Measurements from ENCODE around the gene MRGPRD.

The MRGPRD gene, protein sequence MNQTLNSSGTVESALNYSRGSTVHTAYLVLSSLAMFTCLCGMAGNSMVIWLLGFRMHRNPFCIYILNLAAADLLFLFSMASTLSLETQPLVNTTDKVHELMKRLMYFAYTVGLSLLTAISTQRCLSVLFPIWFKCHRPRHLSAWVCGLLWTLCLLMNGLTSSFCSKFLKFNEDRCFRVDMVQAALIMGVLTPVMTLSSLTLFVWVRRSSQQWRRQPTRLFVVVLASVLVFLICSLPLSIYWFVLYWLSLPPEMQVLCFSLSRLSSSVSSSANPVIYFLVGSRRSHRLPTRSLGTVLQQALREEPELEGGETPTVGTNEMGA

DNA sequence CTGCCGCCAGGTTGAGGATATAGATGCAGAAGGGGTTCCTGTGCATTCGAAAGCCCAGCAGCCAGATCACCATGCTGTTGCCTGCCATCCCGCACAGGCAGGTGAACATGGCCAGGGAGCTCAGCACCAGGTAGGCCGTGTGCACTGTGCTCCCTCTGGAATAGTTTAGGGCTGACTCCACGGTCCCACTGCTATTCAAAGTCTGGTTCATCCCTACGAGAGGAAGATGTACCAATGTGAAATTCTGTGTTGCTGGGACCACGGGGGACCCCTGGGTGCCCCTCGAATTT lies at the start of gene MRGPRD:
TSS of gene MRGPRD (minus strand) at position 211 of the 290 bp plus-strand sequence. CDS start at position 211, 0 bp downstream.
- DNase-seq: no peak

DNA sequence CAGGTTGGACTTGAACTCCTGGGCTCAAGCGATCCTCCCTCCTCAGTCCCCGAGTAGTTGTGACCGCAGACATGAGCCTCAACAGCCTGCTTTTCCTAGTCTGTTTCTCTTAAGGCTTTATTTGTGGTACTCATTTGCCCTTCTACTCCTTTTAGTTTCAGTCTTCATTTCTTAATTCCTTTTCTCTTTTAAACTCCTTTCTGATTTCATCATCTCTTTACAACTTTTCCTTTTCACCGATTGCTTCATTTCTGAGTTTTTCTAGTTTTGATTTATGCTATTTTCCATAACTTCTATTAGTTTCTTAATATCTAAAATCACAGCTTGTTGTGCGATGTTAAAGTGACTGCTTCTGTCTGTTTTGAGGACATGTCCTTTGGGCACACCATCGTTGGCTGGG lies 49.5 kb upstream of the MRGPRD start:
- DNase-seq: no peak

DNA sequence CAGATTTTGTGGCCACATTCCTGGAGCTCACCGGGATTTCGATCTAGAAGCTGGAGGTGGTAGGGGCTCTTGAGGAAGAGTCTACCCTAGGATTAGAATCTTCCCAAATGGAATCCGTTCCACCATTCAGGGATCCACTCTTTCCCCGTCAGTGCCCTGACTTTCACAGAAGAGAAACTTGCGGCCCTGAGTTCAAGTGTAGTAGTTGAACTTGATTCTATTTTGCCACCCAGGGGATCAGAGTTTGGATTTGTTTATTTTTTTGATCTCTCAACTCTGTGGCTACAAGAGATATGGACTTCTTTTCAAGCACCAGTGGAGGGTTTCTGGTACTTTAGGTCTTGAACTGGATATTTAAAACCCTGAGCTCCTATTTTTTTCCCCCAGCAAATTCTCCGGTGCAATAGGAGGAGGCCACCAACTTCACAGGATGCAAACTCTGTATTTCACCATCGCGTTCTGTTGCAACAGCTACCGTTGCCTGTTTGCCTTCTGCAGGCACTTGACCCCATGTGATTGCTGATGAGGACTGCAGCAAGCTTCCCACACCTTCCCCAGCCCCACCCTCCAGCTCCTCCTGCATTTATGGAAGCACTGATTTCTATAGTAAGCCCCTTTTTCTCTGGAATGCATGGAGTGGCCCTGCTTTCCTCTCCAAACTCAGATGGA lies 47.1 kb upstream of the MRGPRD start:
- no peak for DNase-seq

DNA sequence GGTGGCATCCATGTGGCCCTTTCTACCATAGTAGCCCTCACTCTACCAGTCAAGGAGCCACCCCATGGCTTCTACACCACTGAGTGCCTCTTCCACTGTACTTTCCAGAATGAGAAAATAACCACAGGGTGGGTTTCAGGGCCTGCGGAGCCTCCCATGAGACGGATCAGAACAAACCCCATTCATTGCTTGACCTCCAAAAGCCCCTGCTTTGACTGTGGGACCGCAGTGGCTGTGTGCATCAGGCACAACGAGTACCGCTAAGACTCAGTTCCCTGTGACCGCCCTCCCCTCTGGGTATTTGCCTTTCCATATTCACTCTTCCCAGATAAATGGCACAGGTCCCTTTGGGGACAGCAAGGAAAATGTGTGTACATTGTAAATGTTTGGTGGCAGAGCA lies 43.7 kb upstream of the MRGPRD start:
- no peak for DNase-seq

DNA sequence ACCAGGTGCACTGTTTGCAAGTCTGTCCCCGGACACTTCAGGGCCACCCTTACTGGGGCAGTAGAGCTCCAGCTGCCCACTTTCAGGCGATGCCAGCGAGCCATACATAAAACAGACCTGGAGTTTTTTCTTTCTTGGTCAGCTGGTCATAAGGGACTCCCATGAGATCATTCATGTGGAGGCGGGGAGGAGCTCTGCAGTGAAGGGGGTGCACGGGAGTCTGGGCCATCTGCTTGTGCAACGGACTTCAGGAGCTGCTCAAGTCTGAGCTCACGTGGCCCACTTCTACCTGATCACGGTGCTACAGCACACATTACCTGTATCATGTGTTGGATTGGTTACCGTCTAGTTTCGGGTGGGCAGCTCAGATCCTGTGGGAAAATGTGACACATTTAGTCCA lies 41.5 kb upstream of the MRGPRD start:
- DNase-seq: no peak

DNA sequence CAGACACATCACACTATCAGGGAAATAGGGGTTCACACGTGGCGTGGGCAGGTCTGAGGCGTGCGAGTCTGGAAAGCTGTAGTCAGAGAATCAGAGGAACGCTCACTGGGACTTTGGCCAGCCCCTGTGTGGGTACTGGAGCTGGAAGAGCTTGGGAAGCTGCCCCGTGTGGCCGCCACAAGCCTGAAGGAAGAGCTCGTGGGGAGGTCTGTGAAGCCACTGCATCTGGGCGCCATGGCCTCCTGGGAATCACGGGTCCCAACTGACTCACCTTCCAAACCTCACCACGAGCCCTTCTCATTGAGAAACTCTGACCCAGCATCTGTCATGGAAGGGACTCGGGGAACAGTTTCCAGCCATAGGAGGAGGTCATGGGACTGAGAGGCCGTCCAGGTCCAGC lies 38.1 kb upstream of the MRGPRD start:
- no peak for DNase-seq

DNA sequence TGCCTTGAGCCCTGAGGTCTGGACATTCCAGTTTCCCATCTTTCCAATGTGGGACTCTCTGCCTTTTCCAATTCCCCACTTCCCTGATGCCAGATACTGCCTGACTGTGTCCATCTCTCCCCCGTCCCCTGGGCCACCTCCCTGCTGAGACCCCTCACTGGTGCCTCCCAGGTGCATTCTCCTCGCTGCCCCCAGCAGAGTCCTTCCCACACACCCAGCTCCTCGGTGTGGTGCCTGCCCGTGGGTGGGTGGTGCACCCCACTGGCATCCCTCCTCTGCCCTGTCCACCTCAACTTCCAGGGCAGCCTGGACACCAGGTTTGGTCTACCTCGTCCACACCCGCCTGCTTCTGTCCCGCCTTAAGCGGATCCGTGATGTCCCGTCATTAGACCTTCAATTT lies 37.2 kb upstream of the MRGPRD start:
- no peak for DNase-seq

DNA sequence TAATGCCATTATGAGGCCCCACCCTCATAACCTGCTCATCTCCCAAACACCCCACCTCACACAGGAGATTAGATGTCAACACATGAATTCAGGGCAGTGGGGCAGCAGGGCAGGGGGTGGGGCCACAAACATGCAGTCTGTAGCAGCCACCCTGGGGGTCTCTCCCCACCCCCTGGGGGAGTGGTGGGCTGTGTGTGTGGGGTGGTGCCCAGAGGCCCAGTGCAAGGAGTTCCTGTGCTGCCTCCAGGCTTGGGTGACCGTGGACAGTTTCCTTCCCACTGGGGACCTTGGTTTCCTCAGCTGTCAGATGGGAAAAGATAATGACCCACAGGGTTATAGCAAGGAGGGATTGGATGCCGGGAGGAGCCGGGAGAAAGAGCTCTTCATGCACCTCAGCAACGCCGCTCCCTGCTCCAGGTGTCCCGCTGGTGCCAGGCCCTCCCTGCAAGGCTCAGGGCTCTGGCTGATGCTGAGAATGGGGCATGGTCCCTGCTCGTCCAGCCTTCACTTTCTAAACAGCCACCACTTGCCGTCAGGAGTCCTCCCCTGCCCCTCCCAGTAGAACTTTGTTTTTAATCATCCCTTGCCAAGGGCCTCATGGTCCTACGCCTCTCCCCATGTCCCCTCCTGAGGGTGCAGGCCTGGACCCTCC lies 34.2 kb upstream of the MRGPRD start:
- DNase-seq: no peak

DNA sequence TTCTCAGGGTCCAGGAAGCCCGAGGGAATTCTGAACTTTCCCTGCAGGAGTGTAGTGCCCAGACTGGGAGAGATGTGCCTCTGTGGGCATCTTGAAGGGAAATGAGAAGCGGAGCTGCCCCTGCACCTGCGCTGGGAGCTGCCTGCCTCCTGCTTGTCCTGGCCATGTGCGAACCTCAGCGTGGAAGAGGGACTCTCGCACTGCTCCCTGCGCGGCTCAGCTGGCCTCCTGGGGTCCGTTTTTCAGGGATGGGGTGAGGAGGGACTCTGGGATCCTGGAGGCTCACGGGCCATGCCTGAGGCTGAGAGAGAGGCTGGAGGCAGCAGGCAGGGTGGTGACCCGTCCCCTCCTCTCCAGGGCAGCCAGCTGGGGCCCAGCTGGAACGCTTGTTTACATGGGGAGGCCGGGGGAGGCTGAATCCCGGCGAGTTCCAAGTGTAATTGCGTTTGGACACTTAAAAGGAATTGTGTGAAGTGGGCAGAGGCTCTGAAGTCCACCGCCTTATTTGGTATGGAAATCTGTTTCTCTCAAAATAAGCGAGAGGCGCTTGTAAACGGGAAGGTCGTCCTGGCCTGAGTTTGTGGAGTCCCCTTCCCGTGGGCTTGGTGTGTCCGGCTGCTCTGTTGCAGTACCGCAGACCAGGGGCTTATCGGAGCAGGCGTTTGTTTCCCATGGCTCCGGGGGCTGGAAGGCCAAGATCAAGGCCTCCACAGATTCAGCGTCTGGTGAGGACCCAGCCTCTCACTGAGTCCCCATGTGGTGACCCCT lies 33.5 kb upstream of the MRGPRD start:
- DNase-seq: peak; percentile 31

DNA sequence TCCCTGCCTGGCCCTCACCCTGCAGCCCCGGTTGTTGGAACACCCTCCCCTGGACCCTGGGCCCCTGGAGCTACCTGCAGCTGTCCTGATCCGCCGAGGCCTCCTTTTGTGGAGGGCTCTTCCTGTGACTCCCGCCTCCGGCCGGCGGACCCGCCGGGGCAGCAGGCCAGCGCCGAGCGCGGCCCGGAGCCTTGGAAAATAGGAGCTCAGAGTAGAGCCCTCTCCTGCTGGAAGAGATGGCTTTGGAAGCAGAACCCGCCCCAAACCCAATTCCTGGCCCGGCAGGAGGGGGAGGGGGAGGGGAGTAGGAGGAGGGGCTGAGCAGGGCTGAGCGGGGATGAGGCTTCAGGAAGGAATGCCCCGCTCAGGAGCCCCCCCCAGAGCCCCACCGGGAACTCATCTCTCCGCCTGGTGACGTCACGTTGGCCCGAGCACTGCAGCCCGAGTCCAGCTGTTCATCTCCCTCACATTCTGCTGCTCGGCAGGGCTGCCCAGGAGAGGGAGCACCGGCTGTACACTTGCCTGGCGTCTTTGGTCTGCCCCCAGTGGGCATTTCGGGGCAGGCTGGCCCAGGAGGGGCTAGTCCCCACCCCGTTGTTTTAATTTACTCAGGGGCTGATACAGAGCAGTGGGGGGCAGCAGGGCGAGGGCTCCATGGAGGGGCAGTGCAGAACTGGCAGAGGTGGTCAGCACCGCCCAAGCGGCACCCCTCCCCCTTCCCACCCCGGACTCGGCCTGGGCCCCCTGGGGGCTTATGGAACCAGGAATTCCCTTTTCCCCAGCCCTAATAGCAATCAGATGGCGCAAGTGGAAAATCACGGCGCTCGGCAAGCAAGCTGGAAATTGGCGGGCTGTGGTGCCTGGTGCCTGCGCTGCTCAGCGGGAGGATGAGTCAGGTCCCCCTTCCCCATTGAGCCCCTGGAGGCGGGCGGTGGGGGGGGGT lies 32.5 kb upstream of the MRGPRD start, which contains the start of gene MRGPRF:
TSS of gene MRGPRF (minus strand) at position 238 of the 943 bp plus-strand sequence. CDS start 3,345 bp downstream, outside the sequence.
- no peak for DNase-seq

DNA sequence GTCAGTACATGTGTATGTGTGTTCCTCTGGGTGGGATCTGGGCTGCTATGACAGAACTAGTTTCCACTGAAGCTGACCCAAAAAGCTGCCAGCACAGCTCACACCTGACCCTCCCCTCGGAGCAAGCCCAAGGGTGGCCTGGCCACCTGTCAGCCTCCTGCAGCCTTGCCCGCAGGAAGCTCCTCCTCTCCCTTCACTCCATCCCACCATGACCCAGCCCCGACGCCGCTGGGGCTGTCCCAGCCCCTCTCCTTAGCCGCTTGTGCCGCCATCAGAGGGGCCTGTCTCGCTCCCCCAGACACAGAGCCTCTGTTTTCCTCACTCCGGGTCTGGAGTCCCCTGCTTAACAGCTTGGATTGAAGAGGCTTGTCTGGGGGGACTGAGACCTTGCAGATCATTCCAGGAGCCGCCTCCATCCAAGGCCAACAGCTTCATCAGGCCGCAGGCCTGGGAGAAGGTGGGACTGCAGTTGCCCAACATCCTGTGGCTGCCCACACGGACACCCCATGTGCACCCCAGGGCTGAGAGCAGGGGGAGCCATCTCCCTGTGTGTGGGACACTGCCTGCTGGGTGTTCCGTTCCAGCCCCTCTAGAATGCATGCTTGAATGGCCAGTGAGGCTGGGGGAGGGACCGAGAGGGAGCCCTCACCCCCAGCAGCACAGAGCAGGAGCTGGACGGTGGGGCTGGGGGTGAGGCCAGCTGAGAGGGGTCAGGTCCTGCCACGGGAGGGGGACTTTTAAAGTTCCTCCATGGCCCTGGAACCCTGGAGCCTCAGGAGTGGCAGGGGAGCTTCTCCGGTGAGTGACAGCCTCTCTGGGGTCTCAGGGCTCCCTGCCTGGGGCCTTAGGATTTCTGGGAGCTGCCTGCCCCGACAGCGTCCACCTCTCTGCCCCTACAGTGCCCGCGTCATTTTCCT lies 31.6 kb upstream of the MRGPRD start:
- DNase-seq: no peak

DNA sequence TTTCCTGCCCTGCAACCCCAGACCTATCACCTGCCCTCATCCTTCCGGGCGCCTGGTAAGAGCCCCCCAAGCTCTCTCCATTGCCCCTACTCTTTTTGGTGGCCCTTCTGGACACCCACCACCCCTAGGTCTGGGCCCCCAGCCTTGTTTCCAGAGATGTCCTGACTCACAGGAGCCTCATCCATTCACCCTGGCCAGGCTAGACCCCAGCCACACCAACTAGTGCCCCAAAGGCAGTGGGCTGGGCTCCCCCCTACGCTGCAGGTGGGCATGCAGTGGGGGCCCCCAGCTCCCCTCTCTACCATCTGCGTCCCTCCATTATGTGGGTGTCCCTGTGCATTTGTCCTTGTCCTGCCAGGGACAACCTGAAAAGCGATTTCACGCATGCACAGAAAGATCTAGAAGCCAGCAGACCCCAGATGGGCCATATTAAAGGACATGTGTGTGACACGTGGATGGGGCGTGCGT lies 30.9 kb upstream of the MRGPRD start:
- DNase-seq: no peak

DNA sequence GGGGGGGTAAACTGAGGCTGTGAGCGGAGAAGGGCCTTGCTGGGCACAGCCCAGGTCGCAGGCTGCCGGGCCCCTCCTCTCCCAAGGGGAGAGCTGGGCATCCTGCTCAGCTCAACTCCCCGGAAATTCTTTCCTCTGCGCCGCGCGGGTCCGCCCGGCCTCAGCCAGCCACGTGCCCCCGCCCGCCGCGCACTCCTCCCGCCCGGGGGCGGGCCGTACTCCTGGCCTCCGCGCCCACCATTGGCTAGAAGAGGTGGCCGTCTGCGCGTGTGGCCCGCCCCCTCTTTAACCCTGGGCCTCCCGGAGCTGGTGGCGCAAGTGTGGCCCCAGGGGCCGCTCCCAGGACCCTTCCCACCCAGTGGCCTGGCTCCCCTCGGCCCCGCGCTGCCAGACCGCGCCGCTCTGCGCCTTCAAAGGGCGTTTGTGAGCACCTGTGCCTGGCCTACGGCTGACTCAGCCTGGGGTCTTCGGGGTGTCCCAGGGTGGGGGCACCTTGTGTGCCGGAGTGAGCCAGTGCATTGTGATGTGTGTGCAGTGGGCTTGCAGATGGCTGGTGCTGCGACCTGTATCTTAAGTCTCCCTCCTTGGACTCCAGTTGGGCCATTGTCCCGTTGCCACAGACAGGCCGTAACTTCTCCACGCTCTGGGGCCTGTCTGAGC lies 30.3 kb upstream of the MRGPRD start:
- no peak for DNase-seq

DNA sequence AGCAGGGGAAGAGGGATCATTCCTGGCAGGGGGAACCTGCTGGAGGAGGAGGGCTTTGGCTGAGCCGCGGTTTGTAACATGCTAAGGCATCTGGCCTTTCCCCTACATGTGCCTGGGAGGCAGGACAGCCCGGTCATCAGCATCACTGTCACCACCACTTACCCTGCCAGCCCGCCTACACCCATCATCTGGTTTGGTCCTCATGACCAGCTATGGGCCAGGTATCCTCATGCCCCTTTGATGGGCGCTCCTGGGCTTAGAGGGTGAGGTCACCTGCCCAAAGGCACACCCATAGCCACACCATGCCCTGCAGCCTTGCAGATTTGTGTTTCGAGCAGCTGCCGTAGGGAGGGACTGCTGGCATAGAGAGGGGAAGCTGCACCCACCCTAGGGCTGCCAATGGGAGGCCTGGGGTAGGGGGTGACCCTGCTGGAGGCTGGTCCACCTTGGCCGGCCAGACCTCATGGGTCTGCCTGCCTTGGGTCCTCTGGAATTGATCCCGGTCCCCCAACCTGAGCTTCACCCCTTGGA lies 29.6 kb upstream of the MRGPRD start:
- DNase-seq: no peak

DNA sequence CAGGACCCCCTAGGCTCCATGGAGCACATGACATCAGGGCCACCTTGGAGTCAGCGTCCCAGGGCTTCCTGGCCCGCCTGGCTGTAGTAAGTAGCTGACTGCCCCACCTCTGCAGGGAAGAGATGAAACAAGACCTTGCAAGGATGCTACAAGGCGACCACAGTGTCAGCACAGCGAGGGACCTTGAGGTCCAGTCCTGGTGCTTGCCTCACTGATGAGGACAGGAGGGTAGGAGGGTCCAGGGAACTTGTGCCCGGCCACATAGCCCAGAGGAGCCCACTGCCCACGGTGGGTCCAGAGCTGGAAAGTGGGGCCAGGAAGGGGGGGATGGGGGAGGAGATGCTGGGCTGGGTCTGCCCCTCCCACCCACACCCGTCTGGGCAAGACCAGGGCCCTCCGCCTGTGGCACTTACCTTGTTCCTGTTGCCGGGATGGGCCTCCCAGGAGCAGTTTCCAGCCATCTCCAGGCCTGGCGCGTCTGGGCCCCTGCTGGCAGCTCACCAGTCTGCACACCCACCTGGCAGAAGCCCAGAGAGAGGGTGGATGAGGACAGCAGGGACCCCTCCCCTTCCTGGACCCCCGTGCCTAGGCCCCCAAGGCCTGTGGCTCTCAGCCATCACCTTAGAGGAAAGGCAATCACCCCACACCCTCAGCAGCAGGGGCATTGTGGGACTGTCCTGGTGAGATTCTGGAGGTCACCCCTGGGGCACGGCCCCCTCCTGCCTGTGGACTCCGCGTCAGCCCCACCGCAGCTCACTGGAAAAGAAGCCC lies 28.8 kb upstream of the MRGPRD start:
- DNase-seq: no peak

DNA sequence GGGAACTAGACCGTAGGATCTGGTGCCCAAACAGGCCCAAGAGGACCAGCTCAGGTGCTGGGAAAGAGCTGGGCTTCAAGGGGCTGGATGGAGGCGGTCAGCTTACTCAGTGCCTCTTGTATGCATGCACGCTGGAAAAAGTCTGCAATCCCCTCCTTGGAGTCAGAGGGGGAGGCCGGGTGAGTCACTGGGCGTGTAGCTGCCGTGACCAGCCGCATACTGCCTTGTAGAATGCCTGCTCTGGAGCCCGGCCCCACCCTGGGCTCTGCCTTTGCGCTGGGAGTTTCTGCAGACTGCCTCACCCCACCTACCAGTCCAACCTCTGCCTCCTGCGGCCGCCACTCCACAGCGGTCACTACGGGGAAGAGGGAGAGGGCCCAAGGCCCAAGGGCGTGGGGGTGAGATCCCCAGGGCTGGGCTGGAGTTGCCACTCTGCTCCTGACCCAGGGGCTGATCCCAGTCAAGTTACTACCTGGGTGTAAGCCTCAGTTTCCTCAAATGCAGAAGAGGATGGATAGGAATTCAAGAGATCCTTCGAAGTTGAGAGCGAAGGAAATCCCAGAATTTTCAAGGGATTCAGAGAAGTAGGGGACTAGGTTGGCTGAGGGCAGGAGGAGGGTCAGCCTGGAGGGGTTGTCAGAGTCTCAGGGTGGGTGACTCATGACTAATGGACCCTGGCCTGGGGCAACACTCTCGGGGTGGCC lies 28.1 kb upstream of the MRGPRD start:
- no peak for DNase-seq

DNA sequence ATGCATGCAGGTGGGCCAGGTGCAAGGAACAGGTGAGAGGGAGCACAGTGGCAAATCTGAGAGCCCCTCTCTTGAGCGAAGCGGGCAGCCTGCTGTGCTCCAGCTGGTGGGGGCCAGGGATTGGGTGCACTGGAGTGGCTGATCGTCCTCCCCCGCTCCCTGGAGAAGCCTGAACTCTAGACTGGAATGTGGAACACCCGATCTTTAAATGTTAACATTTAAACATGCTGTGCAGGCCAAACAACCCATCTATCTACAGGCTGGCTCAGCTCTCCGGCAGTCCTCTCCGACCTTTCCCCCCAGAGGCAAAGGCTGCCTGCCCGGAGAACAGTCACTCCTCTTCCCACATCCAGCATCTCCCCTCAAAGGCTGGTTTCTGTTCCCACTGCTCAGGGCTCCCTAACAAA lies 27.2 kb upstream of the MRGPRD start:
- DNase-seq: no peak

DNA sequence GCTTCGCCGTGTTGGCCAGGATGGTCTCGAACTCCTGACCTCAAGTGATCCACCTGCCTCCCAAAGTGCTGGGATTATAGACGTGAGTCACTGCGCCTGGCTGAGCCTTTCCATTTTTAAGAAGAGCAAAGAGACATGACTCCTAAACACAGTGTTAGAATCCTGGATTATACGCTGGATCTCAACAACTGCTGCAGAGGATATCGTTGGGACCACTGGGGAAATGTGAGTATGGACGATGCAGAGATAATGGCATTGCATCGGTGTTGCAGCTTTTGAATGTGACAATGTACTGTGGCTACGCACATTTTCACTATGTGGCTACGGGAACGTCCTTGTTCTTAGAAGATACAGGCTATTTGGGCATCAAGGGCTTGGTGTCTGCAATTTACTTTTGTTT lies 26.0 kb upstream of the MRGPRD start:
- no peak for DNase-seq
